HepG2 (cell line): ENCODE results near the gene OTUD7B.

Experiments used
- BRCA1 ChIP-seq: sonication (generic); formaldehyde crosslinking; IDR thresholded peaks from 2 replicates; pipeline ENCODE4 v1.4.0; 2020; ENCODE audit warnings: missing genetic modification reagents
- CHCHD3 ChIP-seq: sonication (generic); formaldehyde crosslinking; IDR thresholded peaks from 2 replicates; pipeline ENCODE4 v1.8.0; 2022; ENCODE audit warnings: mild to moderate bottlenecking, missing genetic modification reagents, moderate library complexity
- RFX5 ChIP-seq: IDR thresholded peaks from 2 replicates; pipeline ENCODE4 v1.6.1; 2011; ENCODE audit warnings: low read depth, low read length, improper control_type of control experiment
- TAF1 ChIP-seq: sonication (generic); formaldehyde crosslinking; IDR thresholded peaks from 2 replicates; pipeline ENCODE4 v1.4.0; 2020; ENCODE audit warnings: missing genetic modification reagents
- TBL1XR1 ChIP-seq: fragments of 150-350 bp; IDR thresholded peaks from 2 replicates; pipeline ENCODE4 v1.6.1; 2014; ENCODE audit warnings: borderline replicate concordance, low read length; ENCODE audit not compliant: partially characterized antibody
- ZKSCAN8 ChIP-seq: IDR thresholded peaks from 2 replicates; pipeline ENCODE4 v1.6.1; 2016; ENCODE audit warnings: borderline replicate concordance, missing genetic modification reagents, missing compliant biosample characterization
- ZNF317 ChIP-seq: sonication (generic); formaldehyde crosslinking; IDR thresholded peaks from 2 replicates; pipeline ENCODE4 v1.5.0; 2020; ENCODE audit warnings: mild to moderate bottlenecking, missing genetic modification reagents
- ZNF510 ChIP-seq: sonication (generic); formaldehyde crosslinking; IDR thresholded peaks from 2 replicates; pipeline ENCODE4 v1.4.0; 2020; ENCODE audit warnings: low read depth, mild to moderate bottlenecking, missing genetic modification reagents
- ZNF709 ChIP-seq: sonication (generic); formaldehyde crosslinking; IDR thresholded peaks from 2 replicates; pipeline ENCODE4 v1.5.0; 2020; ENCODE audit warnings: mild to moderate bottlenecking, missing genetic modification reagents
- TF ChIP-seq, protein P1 (sequence below): sonication (generic); formaldehyde crosslinking; IDR thresholded peaks from 2 replicates; pipeline ENCODE4 v1.5.0; 2020; ENCODE audit warnings: mild to moderate bottlenecking, missing genetic modification reagents
- TF ChIP-seq, protein P2 (sequence below): sonication (generic); formaldehyde crosslinking; IDR thresholded peaks from 2 replicates; pipeline ENCODE4 v1.5.0; 2020; ENCODE audit warnings: missing genetic modification reagents

DNA sequence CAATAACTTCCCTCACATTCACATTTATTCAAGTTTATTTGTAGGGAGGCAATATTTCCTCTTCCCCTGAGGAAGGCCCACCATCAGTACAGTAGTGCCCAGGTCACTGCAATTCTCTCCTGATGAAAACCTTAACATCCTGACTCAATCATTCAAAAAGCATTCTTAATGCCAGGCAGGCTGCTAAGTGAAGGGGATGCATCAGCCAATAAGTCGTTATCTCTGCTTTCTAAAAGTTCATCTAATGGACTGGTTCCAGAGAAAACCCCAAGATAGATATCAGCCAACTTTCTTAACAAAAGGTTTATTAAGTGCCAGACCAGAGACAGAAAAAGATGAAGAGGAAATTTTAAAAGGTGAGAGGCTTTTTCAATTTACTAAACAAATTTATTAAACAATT is 17.3 kb downstream of the OTUD7B start:
- TF ChIP-seq, protein P1, sequence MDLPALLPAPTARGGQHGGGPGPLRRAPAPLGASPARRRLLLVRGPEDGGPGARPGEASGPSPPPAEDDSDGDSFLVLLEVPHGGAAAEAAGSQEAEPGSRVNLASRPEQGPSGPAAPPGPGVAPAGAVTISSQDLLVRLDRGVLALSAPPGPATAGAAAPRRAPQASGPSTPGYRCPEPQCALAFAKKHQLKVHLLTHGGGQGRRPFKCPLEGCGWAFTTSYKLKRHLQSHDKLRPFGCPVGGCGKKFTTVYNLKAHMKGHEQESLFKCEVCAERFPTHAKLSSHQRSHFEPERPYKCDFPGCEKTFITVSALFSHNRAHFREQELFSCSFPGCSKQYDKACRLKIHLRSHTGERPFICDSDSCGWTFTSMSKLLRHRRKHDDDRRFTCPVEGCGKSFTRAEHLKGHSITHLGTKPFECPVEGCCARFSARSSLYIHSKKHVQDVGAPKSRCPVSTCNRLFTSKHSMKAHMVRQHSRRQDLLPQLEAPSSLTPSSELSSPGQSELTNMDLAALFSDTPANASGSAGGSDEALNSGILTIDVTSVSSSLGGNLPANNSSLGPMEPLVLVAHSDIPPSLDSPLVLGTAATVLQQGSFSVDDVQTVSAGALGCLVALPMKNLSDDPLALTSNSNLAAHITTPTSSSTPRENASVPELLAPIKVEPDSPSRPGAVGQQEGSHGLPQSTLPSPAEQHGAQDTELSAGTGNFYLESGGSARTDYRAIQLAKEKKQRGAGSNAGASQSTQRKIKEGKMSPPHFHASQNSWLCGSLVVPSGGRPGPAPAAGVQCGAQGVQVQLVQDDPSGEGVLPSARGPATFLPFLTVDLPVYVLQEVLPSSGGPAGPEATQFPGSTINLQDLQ, result no peak
- TF ChIP-seq TBL1XR1 (no peak), ZNF317 (CRISPR knock-in tag) (no peak), TAF1 (CRISPR knock-in tag) (no peak), CHCHD3 (no peak), BRCA1 (CRISPR knock-in tag) (no peak), RFX5 (no peak), ZNF510 (CRISPR knock-in tag) (no peak), ZNF709 (no peak), ZKSCAN8 (CRISPR knock-in tag) (no peak)
- TF ChIP-seq, protein P2, sequence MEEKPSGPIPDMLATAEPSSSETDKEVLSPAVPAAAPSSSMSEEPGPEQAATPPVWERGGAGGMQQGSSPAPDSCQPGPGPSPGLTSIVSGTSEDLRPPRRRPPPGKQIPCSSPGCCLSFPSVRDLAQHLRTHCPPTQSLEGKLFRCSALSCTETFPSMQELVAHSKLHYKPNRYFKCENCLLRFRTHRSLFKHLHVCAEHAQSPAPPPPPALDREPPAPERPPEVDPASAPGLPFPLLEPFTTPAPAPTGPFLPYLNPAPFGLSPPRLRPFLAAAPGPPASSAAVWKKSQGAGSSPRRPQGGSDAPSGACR, result no peak
